HG03460 (cell line): ENCODE measurements around the gene CHGA.

Source experiments
- ATAC-seq: cut with Tn5 transposase; IDR thresholded peaks from one replicate; pipeline ENCODE4 v1.9.1; 2021; ENCODE audit not compliant: unreplicated experiment

Gene CHGA, protein sequence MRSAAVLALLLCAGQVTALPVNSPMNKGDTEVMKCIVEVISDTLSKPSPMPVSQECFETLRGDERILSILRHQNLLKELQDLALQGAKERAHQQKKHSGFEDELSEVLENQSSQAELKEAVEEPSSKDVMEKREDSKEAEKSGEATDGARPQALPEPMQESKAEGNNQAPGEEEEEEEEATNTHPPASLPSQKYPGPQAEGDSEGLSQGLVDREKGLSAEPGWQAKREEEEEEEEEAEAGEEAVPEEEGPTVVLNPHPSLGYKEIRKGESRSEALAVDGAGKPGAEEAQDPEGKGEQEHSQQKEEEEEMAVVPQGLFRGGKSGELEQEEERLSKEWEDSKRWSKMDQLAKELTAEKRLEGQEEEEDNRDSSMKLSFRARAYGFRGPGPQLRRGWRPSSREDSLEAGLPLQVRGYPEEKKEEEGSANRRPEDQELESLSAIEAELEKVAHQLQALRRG

DNA sequence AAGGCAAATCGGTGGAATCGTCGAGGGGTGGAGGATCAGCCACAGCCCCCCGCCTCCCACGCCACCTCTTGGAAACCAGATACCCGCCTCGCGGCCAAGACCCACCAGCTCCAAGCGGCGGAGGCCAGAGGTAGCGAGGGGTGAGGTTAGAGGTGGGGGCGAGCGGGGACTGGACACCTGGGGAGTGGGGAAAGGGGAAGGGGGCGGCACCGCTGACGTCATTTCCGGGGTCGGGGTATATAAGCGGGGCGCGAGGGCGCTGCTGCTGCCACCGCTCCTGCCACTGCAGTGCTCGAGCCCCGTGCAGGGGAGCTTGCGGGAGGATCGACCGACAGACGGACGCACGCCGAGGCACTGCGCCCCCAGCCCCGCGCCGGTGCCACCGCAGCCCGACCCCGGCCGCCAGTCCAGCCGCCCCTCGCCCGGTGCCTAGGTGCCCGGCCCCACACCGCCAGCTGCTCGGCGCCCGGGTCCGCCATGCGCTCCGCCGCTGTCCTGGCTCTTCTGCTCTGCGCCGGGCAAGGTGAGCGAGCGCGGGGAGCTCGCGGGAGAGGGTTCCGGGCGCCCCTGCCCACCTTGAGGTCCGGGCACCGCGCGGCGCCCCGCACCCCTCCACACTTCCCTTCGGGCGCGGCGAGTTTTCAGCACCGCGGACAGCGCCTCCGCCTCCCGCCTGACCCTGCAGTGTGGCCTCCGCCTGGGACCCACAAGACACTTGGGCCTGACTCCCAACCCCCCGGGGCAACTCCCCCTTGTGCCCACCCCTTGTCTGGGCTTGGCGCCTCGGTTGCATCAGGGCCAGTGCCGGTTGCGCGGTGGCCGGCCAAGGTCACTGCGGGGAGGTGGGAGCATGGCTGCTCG lies at the start of gene CHGA:
Gene CHGA (plus strand): TSS at position 268 of the 861 bp plus-strand sequence. CDS start 210 bp downstream, at position 478.
- no peak for ATAC-seq

DNA sequence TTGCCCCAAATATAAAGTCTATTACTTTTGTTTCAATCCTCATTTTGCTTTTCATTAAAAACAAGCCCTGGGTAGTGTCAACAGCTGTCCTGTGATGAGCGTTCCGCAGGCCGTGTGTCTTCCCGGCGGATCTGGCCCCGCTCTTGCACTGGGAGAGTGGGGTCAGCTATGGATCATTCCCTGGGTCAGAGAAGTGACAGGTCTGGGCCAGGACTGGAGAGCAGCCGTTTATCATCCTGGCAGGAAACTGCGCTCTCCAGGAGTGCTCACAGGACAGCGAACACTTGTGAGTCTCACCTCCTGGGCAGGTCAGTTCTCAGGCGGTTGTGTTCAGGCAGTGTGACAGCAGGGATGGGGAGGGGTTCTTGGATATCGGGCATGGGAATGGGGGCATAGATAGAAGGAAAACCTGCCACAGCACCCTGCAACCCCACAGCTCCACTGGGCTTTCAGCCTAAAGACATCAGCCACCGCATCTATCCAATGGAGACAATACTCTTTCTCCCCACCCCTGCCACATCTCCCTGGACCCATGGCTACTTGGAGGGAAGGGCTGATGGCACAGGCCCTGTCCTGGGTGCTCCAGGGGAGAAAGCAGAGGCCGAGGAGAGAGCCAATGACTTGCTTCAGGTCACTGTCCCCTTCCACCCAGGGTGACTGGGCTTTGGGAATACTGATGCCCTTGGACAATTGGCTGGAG lies 47.8 kb upstream of the CHGA start:
- ATAC-seq = no peak

DNA sequence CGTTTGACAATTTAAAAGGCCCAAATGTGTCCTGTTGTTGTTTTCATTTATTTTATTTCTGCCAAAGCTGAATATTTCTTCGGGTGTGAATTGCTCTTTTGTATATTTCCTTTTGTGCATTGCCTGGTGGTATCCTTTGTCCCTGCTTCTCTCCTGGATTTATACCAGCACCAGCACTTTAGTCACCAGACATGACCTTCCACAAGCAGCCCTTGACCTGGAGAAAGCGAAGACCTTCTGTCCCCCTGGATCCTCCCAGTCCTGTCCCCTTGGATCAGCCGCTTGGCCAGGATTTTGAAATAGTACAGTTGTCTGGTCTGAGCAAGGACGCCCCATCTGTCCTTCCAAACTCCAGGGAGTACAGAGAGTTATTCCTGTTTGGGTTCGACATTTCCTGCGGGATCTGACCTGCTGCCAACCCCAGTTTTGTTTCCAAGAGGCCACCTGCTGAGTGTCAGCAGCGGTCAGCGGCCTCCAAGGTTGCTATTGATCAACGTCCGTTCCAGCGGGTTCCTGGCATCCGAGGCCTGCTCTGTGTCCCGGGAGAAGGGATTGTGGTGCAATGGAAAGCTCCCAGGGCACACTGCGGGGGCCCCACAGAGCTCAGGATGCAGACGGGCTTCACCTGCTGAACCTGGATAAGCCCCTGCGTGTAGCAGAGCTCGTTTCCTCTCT lies 45.1 kb upstream of the CHGA start:
- no peak for ATAC-seq

DNA sequence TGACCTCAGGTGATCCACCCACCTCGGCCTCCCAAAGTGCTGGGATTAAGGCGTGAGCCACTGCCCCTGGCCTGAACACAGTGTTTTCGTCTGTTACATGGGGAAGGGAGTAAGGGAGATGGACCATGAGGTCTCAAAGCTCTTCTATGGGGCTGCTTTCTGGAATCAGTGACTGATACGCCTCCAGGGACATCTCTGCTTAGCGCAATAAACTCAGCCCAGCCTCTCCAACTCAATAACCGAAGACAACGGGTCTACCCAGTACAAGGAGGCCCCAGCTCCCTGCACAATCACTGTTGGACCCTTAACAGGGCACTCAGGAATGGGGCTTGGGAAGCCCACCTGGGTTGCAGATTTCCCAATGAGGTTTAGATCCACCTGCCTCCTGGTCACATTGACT lies 42.6 kb upstream of the CHGA start:
- no peak for ATAC-seq

DNA sequence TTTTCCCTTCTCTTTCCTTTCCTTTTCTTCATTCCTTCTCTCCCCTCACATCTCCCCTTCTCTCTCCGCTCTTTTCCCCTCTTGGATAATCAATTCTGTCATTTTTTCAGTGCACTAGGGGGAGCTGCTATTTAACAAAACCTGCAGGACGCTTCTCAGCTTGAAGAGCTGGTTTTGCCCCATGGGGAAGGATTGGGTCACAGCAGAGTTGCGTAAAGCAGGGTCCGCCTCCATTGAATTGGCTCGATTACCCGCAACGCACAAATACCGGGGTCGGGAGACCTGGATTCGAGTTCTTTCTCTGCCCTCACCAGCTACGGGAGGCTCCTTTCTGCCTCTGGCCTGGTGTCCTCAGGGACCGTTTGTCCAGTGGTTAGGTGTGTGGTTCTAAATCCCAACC lies 42.1 kb upstream of the CHGA start:
- no peak for ATAC-seq

DNA sequence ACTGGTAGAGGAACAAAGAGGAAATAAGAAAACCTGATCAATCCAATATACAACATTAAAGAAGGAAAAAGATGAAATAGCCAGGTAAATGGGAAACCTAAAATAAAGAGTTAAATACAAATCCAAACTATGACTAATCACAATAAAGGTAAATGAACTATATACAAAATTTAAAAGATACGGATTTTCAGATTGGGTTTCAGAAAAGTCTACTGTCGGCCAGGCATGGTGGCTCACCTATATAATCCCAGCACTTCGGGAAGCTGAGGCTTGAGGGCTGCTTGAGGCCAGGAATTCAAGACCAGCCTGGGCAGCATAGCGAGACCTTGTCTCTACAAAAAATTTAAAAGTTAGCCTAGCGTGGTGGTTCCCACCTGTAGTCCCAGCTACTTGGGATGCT lies 39.9 kb upstream of the CHGA start:
- no peak for ATAC-seq

DNA sequence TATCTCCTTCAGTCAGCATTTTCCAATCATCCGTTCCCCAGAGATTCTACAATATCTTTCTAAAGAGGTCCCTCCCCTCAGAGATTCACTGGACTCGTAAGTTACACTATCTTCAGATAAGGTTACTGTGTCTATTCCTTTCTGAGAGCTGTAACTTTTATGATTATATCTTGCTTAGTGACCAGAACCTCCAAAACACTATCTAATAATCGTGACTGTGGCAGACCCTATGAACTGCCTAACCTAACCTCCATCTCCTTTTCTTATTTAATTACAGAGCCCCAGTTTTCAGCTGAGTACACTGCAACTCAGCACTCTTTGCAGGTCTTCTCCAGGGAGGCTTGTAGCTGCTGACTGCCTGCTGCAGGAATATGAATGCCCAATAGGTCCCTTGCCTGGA lies 38.5 kb upstream of the CHGA start:
- no peak for ATAC-seq

DNA sequence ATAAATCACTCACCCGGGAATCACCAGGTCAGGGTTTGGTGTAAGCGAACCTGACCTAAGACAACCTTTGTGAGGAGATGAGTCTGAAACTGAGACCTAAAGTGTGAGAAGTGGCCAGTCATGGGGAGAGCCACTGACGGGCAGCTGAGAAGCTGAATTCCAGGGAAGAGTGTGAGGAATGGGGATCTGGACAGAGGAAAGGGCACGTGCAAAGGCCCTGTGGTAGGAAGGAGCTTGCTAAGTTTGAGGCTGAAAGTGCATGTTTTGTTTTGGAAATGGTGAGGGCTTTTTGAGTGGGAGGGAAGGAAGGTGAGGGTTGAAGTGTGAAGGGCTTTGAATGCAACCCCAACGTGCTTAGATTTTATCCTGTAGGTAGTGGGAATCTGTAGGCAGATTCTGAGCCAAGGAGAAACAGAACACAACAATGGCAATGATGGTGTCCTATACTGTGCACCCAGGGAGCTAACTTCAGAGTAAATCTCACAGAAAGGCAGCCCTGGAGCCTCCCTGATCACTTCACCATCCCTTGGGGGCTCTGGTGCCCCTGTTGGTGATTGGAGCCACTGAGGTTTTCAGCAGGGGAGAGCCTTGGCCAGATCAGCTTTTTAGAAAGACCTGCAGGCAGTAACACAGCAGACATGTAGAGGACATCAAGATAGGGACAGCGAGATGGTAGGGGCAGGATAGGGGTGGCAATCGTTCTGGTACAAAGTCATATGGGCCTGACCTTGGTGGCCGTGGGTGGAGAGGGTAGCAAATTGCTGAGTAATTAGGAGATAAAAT lies 37.5 kb upstream of the CHGA start:
- no peak for ATAC-seq

DNA sequence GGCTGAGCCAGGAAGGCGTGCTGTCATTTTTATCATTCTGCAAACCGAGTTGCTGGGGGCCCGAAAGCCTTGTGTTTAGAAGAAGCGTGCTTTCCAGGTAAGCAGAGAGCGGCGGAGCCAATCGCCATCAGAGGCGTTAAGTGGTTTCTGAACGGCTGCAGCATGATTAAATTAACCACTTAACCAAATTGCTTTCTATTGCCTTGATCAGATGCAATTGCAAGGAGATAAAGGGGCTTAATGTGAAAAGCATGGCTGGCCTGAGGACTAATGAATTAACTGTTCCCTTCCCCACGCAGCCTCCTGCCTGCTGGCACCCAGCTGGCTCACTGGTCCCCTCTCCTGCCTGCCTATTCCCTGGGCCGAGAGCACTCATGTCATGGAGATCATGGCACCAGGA lies 36.6 kb upstream of the CHGA start:
- ATAC-seq = no peak

DNA sequence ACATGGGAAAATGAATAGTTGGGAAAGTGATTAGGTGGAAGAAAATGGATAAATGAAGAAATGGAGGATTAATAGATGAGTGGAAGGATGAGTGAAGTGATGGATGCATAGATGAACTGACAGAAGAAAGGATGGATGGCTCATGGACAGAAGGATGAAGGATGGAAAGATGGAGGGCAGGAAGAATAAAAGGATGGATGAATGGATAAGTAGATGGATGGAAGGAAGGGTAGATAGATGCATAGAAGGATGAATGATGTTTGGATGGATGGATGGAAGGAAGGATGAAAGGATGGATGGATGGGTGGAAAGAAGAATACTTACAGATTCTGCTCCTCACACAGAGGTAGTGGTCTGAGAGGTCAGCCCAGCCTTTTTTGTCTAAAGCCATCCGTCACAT lies 35.8 kb upstream of the CHGA start:
- ATAC-seq = no peak

DNA sequence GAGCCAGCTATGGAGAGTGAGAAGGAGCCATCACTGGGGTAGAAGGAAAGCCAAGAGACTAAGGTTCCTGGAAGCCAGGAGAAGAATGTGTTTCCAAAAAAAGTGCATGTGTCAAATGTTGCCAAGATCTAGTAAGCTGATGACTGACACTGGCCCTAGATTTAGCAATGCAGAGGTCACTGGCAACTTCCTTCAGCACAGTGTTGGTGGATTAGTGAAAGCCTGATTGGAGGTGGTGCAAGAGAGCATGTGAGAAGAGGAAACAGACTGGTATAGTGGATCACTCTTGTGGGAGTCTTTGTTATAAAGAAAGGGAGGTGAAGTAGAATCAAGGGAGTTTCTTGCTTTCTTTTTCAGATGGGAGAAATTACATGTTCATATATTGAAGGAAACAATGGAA lies 34.1 kb upstream of the CHGA start:
- no peak for ATAC-seq

DNA sequence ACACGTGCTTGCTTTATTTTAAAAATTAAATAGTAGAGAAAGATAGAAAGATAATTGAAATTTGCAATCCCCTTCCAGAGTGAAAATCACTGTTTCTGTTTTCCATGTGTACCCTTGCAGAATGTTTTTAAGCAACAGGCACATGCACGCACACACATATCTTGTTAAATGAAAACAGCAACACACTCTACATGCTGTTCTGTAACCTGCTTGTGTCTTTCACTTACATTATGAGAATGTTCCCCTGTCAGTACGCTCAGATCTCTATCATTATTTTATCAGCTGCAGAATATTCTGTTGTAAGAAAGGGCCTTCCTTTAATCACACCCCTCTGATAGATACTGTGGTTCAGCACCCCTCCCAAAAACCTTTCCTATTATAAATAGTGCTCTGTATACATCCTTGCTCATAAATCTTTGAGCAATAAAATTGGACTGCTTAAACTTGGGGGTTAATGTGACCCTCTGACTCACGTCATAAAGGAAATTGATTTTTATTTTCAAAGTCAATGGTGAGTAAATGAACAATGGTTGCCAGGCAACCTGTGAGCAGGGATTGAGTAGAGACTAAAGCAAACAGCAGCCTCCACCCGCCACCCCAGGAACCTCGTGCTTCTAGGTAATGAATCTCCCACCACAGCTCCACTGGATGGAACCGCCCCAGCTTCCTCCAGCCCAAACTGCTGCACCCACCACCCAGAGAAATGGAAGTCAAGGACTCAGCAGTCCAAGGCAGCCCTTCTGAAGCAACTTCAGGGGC lies 31.9 kb upstream of the CHGA start:
- no peak for ATAC-seq

DNA sequence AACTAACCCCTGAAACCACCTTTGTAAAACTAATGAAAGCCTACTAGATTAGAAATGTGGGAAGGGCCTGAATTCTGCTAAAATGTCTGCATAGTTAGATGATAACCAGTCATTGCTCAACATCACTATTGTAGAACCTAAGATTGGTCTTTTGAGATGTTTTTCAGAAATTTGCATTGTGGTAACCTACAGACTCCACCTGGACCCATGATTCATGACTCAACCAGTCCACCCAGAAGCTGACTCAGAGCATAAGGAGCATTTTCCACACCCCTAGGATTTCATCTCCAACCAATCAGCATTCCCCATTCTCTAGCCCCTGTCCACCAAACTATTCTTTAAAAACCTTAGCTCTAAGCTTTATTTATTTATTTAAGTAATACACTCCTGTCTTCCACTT lies 30.4 kb upstream of the CHGA start:
- no peak for ATAC-seq

DNA sequence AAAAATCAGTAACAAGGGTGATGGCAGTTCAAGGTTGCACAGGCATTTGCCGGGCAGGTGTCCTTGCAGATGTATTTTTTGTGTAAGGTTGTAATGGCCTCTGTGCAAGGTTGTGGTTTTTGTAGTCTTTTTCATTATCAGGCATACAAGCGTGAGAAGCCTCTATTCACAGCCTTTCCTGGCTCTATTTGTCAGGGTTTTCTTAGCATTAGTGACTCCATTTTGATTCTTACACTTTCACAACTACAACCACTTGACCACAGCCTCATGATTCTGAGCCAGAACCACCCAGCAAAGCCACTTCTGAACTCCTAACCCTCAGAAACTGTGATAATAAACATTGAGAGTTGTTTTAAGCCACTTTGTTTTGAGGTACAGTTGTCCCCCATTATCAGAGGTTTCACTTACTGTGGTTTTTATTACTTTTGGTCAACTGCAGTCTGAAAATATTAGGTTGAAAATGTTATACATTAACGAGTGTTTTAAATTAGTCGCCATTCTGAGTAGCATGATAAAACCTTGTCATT lies 27.5 kb upstream of the CHGA start:
- ATAC-seq = no peak

DNA sequence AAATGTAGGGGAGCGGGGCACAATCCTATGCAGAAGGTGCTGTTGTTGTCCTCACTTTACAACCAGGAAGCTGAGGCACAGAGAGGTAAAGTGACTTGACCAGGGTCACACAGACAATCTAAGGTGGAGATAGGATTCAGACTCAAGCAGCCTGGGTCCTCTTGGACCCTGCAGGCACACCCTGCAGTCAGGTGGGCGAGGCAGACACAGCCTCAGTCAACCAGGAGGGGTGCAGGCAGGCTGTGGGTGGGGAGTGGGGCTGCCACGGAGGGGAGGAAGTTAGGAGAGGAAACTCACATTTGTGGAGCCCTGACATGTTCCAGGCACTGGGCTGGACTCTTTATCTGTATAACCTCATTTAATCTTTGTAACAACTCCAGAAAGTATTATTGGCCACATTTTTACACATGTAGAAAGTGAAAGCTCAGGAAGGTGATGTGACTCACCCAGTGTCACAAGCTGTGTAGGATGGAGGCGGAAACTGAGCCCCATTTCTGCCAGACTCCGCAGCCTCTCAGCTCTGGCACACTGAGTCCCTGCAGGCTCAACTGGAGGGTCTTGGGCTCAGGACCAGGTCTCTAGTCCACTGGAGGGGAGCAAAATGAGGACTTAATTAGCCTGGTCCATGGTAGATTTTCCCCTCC lies 24.9 kb upstream of the CHGA start:
- no peak for ATAC-seq

DNA sequence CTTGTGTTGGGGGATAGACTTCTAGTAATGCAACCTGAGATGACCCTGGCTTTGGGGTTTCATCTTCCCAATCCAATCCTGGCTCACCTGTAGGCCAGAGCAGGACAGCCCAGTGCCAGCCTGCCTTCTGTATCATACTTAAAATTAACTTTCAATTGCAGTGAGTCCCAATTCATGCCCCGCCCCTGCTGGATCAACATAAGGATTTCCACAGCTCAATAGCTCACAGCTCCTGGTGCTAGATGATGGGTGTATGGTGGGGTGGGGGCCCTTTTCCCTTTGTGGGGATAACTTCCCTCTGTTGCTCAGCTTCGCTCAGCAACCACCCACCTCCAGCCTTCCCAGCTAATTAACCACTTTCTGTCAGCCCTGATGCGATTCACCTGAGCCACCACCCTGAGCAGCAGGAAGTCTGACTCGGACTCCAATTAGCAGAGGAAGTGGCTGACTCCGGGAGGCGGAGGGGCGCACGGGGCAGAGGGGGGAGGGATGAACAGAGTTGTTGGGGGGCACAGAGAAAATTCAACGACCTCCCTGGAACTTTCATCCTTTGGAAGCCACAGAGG lies 24.3 kb upstream of the CHGA start:
- ATAC-seq = no peak

DNA sequence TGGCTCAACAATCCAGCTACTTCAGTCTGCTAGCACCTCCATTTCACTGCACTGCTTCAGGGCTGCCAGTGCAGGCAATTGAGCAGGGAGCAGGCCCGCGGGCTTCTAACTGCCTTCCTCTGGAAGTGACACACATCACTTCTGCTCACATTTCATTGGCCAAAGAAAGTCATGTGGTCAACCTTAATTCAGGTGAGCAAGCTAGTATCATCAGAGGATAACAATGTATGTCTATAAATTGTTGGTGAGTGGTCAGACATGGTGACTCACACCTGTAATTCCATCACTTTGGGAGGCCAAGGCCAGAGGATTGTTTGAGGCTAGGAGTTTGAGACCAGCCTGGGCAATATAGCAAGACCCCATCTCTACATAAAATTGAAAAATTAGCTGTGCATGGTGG lies 22.3 kb upstream of the CHGA start:
- no peak for ATAC-seq

DNA sequence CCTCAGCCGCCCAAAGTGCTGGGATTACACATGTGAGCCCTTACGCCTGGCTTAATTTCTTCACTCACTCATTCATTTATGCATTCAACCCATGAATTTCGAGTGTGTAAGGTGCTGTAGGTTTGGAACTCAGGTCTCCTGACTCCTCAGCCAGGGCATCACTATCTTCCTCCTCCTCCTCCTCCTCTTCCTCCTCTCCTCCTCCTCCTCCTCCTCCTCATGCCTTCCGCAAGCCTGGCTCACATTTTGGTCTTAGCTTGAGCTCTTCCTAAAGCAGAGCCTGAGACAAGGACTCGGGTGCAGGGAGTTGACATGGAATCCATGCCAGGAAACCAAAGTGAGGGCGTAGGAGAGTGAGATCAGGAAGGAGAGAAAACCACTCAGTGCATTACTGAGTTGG lies 20.8 kb upstream of the CHGA start:
- no peak for ATAC-seq
